K562 treated with DMSO at 1 percent for 24 hours (cell line): ENCODE data around the gene NDUFA9. TPM values are rescaled to one million over a fixed set of nuclear protein-coding genes. Genes with fewer than 3 reads are reported as not detected.

Source experiments
- total RNA-seq: library from RNA; unstranded; fragments of 300-600 nt; gene quantifications from 2 replicates; pipeline ENCODE4 v1.2.3, GENCODE V29; 2022; ENCODE audit warnings: low read depth; ENCODE audit not compliant: insufficient read depth

NDUFA9 gene
- 19.1 and 21.1 TPM in 2 replicates for total RNA-seq

GRCh38 chr12:4648501-4649357 lies at the start of gene NDUFA9, which contains the start of gene AKAP3:
Gene NDUFA9, plus strand, starts transcription at chr12:4649114. Its CDS starts 13 bp downstream, at chr12:4649127.
Gene AKAP3, minus strand, starts transcription at chr12:4649051. Its CDS starts 10,855 bp downstream, at chr12:4638196.

Other genes with a start within 250 kb of the NDUFA9 start
- gene FGF6, start 203.3 kb upstream of the NDUFA9 start, total RNA-seq: not detected in 2 replicates
- 32.8 and 38.4 TPM in 2 replicates for gene RAD51AP1, start 110.2 kb upstream of the NDUFA9 start, total RNA-seq
- gene DYRK4, start 86.9 kb upstream of the NDUFA9 start, total RNA-seq: 11.7 and 13.5 TPM in 2 replicates
- 1.7 and 2.2 TPM in 2 replicates for gene AKAP3, start 63 bp upstream of the NDUFA9 start, total RNA-seq
- 1.9 TPM in 2 replicates for gene GALNT8, start 71.3 kb downstream of the NDUFA9 start, total RNA-seq